ENCODE data around the gene TMEM154. TPM values are rescaled to one million over a fixed set of nuclear protein-coding genes. Genes with fewer than 3 reads are reported as not detected.

TMEM154 gene
- total RNA-seq, 2 donors from 2014 or later: 1.3 to 1.6 TPM

DNA sequence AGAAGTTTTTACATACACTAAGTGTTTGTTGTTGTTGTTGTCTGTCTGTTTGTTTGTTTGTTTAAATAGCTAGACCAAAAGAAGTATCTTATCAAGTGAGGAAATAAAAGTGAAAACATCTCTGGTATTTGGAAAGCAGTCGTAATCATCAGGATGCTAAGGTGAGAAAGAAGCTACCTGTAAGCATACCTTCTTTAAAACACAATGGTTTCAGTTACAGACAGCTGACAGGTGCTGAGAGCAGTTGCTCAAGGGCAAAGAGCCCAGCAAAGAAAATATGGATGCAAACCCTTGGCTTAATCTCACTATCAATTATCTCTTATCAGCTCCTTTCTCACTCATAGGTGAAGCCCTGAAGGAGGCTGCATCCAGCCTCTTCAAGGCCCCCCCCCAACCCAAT lies 101.1 kb downstream of the TMEM154 start:
- H3K27me3 ChIP-seq (replicated peaks; ENCODE audit: insufficient read depth): no peaks in the 10 kb centered on the region
- no peaks in the 10 kb centered on the region for H3K9me3 ChIP-seq
- no peak for ATAC-seq (ENCODE audit: insufficient number of reproducible peaks, low FRiP score, low read depth)
- no peaks in the 10 kb centered on the region for H3K4me1 ChIP-seq (ENCODE audit: control insufficient read depth in 1 of 2, low read depth in 2 of 2)
- H3K27ac ChIP-seq: no peak overlapping the region
- no peaks in the 10 kb centered on the region for H3K36me3 ChIP-seq
- no peak for DNase-seq (ENCODE audit: low spot score)
- no peak overlapping the region for H3K4me3 ChIP-seq
- TF ChIP-seq, protein P1, sequence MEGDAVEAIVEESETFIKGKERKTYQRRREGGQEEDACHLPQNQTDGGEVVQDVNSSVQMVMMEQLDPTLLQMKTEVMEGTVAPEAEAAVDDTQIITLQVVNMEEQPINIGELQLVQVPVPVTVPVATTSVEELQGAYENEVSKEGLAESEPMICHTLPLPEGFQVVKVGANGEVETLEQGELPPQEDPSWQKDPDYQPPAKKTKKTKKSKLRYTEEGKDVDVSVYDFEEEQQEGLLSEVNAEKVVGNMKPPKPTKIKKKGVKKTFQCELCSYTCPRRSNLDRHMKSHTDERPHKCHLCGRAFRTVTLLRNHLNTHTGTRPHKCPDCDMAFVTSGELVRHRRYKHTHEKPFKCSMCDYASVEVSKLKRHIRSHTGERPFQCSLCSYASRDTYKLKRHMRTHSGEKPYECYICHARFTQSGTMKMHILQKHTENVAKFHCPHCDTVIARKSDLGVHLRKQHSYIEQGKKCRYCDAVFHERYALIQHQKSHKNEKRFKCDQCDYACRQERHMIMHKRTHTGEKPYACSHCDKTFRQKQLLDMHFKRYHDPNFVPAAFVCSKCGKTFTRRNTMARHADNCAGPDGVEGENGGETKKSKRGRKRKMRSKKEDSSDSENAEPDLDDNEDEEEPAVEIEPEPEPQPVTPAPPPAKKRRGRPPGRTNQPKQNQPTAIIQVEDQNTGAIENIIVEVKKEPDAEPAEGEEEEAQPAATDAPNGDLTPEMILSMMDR (IDR thresholded peaks at IDR 0.05): no peak

DNA sequence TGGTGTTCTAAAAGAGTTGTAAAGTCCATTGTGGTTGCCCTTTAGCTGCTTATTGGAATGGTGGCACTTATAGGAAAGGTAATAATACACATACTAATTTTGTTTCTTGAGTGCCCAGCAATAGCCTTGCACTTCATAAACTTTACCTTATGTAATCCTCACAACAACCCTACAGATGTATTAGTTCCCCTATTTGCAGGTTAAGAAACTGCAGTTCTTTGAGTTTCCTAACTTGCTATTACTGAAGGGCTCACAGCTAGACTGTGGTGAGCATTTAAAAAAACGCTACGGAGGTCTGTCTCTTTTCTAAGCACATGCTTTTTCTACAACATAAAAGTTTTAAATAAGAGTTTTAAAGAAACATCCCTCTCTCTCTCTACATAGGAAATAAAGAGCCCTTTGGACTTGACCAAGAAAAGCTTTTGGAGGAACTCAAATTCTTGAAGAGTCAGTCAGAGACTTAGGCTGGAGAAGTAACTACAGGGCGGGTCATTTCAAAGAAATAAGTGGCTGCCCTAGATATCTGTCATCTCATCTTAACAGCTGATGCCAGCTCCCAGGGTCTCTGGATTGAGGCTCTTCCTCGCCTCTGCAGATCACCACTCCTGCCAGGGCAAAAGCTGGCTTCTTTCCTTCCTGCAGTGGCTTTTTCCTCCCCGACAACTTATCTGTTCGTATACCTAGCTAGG lies 101.9 kb downstream of the TMEM154 start:
- TF ChIP-seq, protein P1 (IDR thresholded peaks at IDR 0.05): no peak
- no peak for DNase-seq (ENCODE audit: low spot score)
- no peak overlapping the region for H3K27ac ChIP-seq
- no peak overlapping the region for H3K4me3 ChIP-seq
- no peaks in the 10 kb centered on the region for H3K36me3 ChIP-seq
- no peaks in the 10 kb centered on the region for H3K4me1 ChIP-seq (ENCODE audit: control insufficient read depth in 1 of 2, low read depth in 2 of 2)
- H3K9me3 ChIP-seq: no peaks in the 10 kb centered on the region
- ATAC-seq (ENCODE audit: insufficient number of reproducible peaks, low FRiP score, low read depth): no peak
- no peaks in the 10 kb centered on the region for H3K27me3 ChIP-seq (replicated peaks; ENCODE audit: insufficient read depth)

DNA sequence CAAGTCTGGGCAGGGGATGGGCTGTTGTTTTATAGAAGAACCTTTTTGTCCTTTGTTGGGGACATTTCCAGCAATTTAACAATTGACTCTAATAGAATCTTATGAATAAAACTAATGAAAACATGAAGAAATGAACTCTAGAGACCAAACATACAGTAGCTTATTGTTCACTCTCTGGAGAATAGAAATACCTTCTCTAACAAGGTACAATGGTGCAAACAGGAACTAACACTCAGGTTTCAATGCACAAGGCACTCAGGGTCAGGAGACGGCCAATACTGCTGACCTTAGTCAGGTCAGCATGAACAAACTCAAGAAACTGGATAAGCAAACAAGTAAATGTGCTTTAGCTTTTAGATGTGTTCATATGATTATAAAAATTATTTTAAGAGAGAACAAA lies 104.3 kb downstream of the TMEM154 start:
- Histone ChIP-seq H3K27me3 (replicated peaks; ENCODE audit: insufficient read depth) (no peaks in the 10 kb centered on the region), H3K9me3 (no peaks in the 10 kb centered on the region), H3K4me3 (no peak overlapping the region), H3K36me3 (no peaks in the 10 kb centered on the region), H3K27ac (no peak overlapping the region), H3K4me1 (ENCODE audit: control insufficient read depth in 1 of 2, low read depth in 2 of 2) (no peaks in the 10 kb centered on the region)
- TF ChIP-seq, protein P1 (IDR thresholded peaks at IDR 0.05): no peak
- no peak for ATAC-seq (ENCODE audit: insufficient number of reproducible peaks, low FRiP score, low read depth)
- no peak for DNase-seq (ENCODE audit: low spot score)

DNA sequence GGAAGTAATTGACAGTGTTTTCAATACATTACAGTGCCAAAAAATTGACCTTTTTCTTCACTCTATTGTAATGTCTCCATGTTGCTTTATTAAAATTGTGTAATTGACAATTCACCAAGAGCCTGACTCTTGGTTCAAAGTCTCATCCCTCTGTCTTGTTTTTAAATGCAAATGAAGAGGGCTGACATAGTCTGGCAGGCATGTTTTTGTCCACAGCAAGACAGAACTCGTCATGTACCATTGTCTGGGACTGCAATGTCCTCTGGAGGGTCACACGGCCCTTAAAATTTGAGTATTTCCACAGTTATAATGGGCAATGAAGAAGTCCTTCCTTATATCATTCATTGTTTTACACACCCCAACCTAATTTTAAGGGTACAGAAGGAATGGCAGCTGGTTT lies 105.9 kb downstream of the TMEM154 start:
- DNase-seq (ENCODE audit: low spot score) (no peak), ATAC-seq (ENCODE audit: insufficient number of reproducible peaks, low FRiP score, low read depth) (no peak)
- Histone ChIP-seq H3K36me3 (no peaks in the 10 kb centered on the region), H3K27me3 (replicated peaks; ENCODE audit: insufficient read depth) (no peaks in the 10 kb centered on the region), H3K4me3 (no peak overlapping the region), H3K4me1 (ENCODE audit: control insufficient read depth in 1 of 2, low read depth in 2 of 2) (no peaks in the 10 kb centered on the region), H3K9me3 (no peaks in the 10 kb centered on the region), H3K27ac (no peak overlapping the region)
- TF ChIP-seq, protein P1 (IDR thresholded peaks at IDR 0.05): no peak

DNA sequence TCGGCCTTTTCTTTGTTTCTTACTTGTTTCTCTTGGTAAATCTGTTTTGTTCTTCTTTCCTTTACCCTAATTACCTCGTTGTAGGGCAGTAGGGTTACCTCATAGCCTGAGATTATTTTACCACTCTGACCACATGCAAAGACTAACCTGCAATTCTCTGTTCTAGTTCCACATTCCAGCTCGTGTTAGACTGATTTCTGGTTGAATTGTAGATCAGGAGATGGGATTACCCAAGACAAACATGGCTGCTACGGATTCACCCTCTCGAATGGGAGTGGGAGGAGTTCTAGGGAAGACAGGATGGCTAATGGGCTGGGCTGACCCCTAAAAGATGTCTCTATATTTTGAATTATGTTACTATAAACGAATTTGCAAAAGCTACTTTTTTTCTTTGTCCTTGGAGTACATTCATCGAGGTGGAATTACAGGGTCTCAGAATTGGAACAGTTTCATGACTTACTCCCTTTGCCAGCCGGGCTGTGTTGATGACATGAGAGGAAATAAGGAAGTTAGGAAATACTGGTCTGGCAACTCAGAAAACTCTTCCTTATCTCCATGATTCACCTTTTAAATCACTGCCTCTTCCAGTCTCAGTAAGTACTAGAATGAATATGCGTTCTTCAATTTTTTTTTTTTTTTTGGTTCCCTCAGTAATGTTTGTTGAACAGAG lies 107.2 kb downstream of the TMEM154 start:
- H3K4me1 ChIP-seq (ENCODE audit: control insufficient read depth in 1 of 2, low read depth in 2 of 2): no peaks in the 10 kb centered on the region
- no peaks in the 10 kb centered on the region for H3K9me3 ChIP-seq
- no peaks in the 10 kb centered on the region for H3K36me3 ChIP-seq
- TF ChIP-seq, protein P1 (IDR thresholded peaks at IDR 0.05): no peak
- DNase-seq (ENCODE audit: low spot score) (no peak), ATAC-seq (ENCODE audit: insufficient number of reproducible peaks, low FRiP score, low read depth) (no peak)
- H3K27ac ChIP-seq: no peak overlapping the region
- no peaks in the 10 kb centered on the region for H3K27me3 ChIP-seq (replicated peaks; ENCODE audit: insufficient read depth)
- no peak overlapping the region for H3K4me3 ChIP-seq

All from thoracic aorta (tissue), 2 donors.